ENCODE data around the gene ASXL2. TPM values are rescaled to one million over a fixed set of nuclear protein-coding genes. Genes with fewer than 3 reads are reported as not detected.

The ASXL2 gene
- total RNA-seq, 1 experiment from 2014 or later = 37.8 TPM

GRCh38 chr2:25797620-25798488, 80.4 kb downstream of the ASXL2 start:
- no peaks in the 10 kb centered on the region for H3K9me3 Mint-ChIP-seq
- TF ChIP-seq SP1 (CRISPR knock-in tag; conservative IDR thresholded peaks at IDR 0.05) (no peak), ELF4 (CRISPR knock-in tag; IDR thresholded peaks at IDR 0.05; ENCODE audit: low read depth) (no peak), GABPB1 (CRISPR knock-in tag; IDR thresholded peaks at IDR 0.05) (no peak), ZBTB43 (CRISPR knock-in tag; IDR thresholded peaks at IDR 0.05) (no peak), PRRX2 (CRISPR knock-in tag; IDR thresholded peaks at IDR 0.05) (no peak), ZNF671 (CRISPR knock-in tag; IDR thresholded peaks at IDR 0.05) (no peak), NFATC4 (CRISPR knock-in tag; IDR thresholded peaks at IDR 0.05) (no peak), USF1 (CRISPR knock-in tag; IDR thresholded peaks at IDR 0.05) (no peak), MAX (CRISPR knock-in tag; IDR thresholded peaks at IDR 0.05) (no peak)
- H3K36me3 Mint-ChIP-seq = peaks cover 34% of the 10 kb centered on the region
- DNase-seq (ENCODE audit: low spot score) (no peak), ATAC-seq (no peak)
- H3K27ac Mint-ChIP-seq = no peak overlapping the region; the same call in 1 of the 2 replicates
- H3K27me3 Mint-ChIP-seq (ENCODE audit: low read depth) = no peaks in the 10 kb centered on the region
- ChIA-PET POLR2A (no interaction called here), CTCF (no interaction called here)
- H3K4me1 Mint-ChIP-seq = 0 out of 2 replicates have a peak, but pooled peaks cover 5% of the 10 kb centered on the region
- no peak overlapping the region for H3K4me3 Mint-ChIP-seq

- Mint-ChIP-seq H3K27ac (no peak overlapping the region), H3K27me3 (ENCODE audit: low read depth) (no peaks in the 10 kb centered on the region), H3K4me1 (0 out of 2 replicates have a peak, but pooled peaks cover 5% of the 10 kb centered on the region), H3K36me3 (peaks cover 33% of the 10 kb centered on the region), H3K4me3 (no peak overlapping the region), H3K9me3 (no peaks in the 10 kb centered on the region)
- no peak for DNase-seq (ENCODE audit: low spot score)
- ChIA-PET CTCF (no interaction called here), POLR2A (interaction anchor here (0.6 kb wide), 1 partner anchor 16 kb away, joined by 5 read pairs; no protein-coding TSS in a partner anchor)
- no peak for ATAC-seq
- TF ChIP-seq ZNF425 (CRISPR knock-in tag; conservative IDR thresholded peaks at IDR 0.05) = no peak
- TF ChIP-seq TP53 (CRISPR knock-in tag; IDR thresholded peaks at IDR 0.05) = no peak
- TF ChIP-seq ATF3 (CRISPR knock-in tag; conservative IDR thresholded peaks at IDR 0.05) = no peak
- no peak for TF ChIP-seq ZNF281 (CRISPR knock-in tag; IDR thresholded peaks at IDR 0.05)
- no peak for TF ChIP-seq USF2 (CRISPR knock-in tag; IDR thresholded peaks at IDR 0.05)
- TF ChIP-seq GABPB1 (CRISPR knock-in tag; IDR thresholded peaks at IDR 0.05) = no peak
- TF ChIP-seq SP1 (CRISPR knock-in tag; conservative IDR thresholded peaks at IDR 0.05) = no peak
- TF ChIP-seq TCF7 (CRISPR knock-in tag; IDR thresholded peaks at IDR 0.05; ENCODE audit: low read depth) = no peak
- no peak for TF ChIP-seq ZMAT4 (CRISPR knock-in tag; IDR thresholded peaks at IDR 0.05)
- no peak for TF ChIP-seq ZNF232 (CRISPR knock-in tag; IDR thresholded peaks at IDR 0.05)
- TF ChIP-seq ZSCAN18 (CRISPR knock-in tag; IDR thresholded peaks at IDR 0.05) = no peak
- TF ChIP-seq USF1 (CRISPR knock-in tag; IDR thresholded peaks at IDR 0.05) = no peak
- TF ChIP-seq ZNF423 (CRISPR knock-in tag; IDR thresholded peaks at IDR 0.05) = no peak
- no peak for TF ChIP-seq ATF1 (CRISPR knock-in tag; IDR thresholded peaks at IDR 0.05)
These were observed 83.6 kb downstream of the ASXL2 start for GRCh38 chr2:25794544-25795276.

Measured in WTC11 (cell line).